HEK293T (cell line): Measurements from ENCODE around the gene EGLN3.

Experiments
- BHLHE40 ChIP-seq: fragments of 450-650 bp; IDR thresholded peaks from 2 replicates; pipeline ENCODE4 v1.6.1; 2016; ENCODE audit warnings: mild to moderate bottlenecking, moderate library complexity, borderline replicate concordance
- ELF4 ChIP-seq: fragments of 450-650 bp; IDR thresholded peaks from 2 replicates; pipeline ENCODE4 v1.6.1; 2017; ENCODE audit warnings: antibody characterized with exemption
- FOXK2 ChIP-seq: fragments of 450-650 bp; IDR thresholded peaks from 2 replicates; pipeline ENCODE4 v1.6.1; 2016; ENCODE audit warnings: mild to moderate bottlenecking
- FOXM1 ChIP-seq: fragments of 450-650 bp; IDR thresholded peaks from 2 replicates; pipeline ENCODE4 v1.6.1; 2017; ENCODE audit warnings: mild to moderate bottlenecking, borderline replicate concordance
- HDGF ChIP-seq: fragments of 450-650 bp; IDR thresholded peaks from 2 replicates; pipeline ENCODE4 v1.6.1; 2017; ENCODE audit warnings: antibody characterized with exemption, borderline replicate concordance
- SUZ12 ChIP-seq: fragments of 450-650 bp; IDR thresholded peaks from 2 replicates; pipeline ENCODE4 v1.6.1; 2016; ENCODE audit warnings: mild to moderate bottlenecking
- TARDBP ChIP-seq: fragments of 450-650 bp; IDR thresholded peaks from 2 replicates; pipeline ENCODE4 v1.6.1; 2016
- TF ChIP-seq, protein P1 (sequence below): fragments of 450-650 bp; IDR thresholded peaks from 2 replicates; pipeline ENCODE4 v1.6.1; 2016

DNA sequence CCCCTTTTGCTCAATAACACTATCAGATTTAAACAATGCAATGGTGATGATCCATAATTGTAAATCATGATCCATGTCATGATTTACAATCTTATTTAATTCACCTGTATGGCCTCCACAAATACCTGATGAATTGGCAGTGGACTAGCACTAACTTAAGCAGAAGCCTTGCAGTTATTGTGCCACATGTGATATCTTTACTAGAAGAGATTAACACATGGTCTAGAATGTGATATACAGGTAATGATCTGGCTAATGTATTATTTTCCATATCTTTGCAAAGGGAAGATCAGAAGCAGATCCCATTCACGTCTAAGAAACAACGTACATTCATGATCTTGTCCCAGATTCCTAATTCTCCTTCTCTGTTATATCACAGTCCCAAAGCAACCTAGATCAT, 66.0 kb downstream of the EGLN3 start:
- TF ChIP-seq FOXM1 (no peak), HDGF (no peak), BHLHE40 (no peak), SUZ12 (no peak), TARDBP (no peak), ELF4 (no peak), FOXK2 (no peak)
- TF ChIP-seq, protein P1, sequence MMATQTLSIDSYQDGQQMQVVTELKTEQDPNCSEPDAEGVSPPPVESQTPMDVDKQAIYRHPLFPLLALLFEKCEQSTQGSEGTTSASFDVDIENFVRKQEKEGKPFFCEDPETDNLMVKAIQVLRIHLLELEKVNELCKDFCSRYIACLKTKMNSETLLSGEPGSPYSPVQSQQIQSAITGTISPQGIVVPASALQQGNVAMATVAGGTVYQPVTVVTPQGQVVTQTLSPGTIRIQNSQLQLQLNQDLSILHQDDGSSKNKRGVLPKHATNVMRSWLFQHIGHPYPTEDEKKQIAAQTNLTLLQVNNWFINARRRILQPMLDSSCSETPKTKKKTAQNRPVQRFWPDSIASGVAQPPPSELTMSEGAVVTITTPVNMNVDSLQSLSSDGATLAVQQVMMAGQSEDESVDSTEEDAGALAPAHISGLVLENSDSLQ, result no peak
